CD4-positive, alpha-beta T cell treated with Interleukin-21 for 1 hour (primary cell): Measurements from ENCODE around the gene RETREG1.
A peak's percentile ranks its signal among the peaks of the same experiment; 100 is the strongest.
"Not testable (repeated sequence)": the region's sequence is repeated elsewhere in the genome, so short reads cannot be mapped to it uniquely, and the experiment has no call there.

ENCODE experiments used
- DNase-seq: peaks from one replicate; pipeline ENCODE4 v3.0.0-alpha.2; 2020

Gene RETREG1

DNA sequence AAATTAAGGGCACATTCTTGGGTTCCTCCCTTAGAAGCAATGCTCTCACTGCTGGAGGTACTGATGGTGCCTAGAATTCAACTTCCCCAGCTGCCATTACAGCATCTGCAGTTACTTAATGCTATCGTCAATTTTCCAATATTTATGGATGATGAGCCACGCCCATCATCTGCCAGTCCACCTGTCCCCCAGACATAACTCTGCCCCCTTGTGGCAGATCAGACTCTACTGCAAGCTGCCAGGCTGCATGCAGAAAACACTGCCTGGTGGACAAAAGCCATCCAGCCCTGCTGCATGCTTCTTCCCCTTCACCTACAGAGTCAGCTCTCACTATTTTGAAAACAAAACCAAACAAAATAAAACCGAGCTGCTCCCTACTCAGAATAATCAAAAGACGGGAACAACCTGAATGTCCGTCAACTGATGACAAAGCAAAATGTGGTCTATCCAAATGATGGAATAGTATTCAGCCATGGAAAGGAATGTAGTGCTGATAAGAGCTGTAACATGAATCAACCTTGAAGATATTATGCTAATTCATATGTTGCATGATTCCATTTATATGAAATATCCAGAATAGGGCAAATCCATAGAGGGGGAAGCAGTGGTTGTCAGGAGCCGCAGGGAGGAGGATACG, 66.4 kb downstream of the RETREG1 start:
- DNase-seq: peak; percentile 30

DNA sequence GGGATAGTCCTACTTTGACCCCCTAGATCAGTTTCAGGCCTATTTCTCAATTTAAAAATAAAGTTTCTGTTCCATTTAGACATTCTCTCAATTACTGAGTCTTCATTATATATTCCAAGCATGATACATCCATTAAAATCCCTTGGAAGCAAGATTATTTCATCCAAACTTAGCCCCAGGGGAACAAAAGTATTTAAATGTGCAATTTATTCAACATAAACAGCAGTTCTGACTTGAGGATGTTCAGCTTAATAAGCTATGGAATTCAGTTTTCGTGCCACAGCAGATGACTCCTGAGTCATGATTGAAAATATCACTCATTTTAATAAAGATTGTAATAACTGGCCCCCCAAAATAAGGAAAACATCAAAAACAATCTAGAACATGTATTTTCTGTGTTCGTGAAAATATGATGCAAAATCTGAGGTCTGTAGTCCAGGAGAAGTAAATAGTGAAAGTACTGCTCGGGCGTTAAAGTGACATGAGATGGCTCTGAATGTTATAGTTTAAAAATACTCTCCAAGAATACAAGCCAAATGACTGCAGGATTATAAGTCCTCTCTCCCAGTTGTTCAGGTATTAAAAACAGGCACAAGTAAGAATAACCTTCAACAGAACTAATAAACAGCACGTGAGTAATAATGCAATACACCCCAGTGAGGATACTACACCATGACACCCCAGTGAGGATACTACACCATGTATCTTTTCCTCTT, 67.1 kb downstream of the RETREG1 start:
- no peak for DNase-seq

DNA sequence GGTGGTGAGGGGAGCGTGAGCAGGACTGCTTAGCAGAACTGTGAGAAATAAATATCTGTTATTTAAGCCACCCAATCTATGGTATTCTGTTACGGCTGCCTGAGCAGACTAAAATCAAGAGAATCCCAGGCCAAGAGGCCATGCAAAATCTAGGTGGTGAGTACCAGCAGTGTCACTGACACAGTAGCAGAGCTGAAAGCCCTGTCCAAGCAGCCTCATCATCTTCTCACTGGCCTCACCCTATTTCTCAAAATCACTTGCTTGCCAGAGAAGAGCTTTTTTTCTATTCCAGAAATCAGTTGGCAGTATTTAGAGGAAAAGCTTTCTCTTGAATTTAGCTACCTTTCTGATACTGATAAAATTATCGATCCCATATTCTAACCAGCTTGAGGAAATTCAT, 68.0 kb downstream of the RETREG1 start:
- DNase-seq: no peak

DNA sequence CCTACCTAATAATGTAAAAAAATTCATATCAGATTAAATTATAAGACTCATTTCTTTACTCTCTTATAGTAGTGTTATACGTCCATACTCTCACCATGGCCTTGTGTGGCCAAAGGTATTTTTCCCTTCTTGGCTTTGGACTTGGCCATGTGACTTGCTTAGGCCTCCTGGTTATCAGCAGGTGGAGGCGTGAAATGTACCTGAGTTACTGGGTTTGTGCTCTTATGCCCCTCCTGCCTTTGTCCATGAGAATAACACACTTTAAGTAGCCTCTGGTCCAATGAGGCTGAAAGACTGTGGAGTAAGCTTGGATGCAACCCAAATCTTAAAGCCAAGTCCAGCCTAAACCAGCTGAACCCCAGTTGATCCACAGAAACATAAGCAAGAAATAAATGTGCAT, 68.7 kb downstream of the RETREG1 start:
- no peak for DNase-seq

DNA sequence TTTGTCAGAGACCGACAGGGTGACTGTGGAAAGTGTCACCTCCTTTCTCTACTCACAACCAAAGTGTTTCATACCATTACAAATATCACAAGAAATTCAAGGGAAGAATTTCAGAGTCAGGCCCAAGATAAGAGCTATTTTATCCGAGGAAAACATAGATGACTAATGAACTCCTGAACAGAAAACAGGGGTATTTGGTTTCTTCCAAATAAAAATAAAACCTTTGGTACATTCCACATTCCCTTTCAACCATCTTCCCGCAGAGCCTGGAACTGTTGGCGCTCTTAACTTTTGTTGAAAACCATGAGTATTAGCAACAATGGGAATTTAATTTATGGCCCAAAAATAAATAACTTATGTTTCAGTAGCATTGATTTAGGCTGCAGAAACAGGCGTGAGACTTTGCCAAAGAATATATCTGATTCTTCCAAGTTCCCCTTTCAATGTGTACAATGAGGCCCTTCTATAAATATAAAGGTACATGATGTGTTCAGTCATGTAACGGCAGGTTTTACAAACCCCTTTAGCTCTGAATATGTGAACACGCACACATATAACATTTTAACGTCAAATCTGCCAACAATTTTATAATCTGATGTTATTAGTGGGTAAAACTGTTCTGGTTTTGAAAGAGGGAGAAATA, 69.5 kb downstream of the RETREG1 start:
- no peak for DNase-seq

DNA sequence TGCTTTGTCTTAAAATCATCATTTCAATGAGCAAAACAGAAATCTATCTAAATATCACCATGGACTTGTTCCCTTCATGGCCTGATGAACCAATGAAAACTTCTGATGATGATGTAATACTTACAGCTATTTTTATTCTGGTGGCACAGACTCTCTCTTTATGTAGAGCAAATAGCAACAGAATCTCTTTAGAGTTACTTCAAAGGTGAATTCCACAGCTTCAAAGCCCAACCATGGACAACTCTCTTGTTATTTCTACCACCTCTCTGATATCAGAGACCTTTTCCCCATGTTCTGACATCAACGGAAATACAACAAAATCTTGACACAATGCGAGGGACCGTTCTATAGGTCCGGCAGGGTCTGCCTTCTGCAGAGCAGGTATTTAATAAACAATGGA, 70.1 kb downstream of the RETREG1 start:
- DNase-seq: no peak

DNA sequence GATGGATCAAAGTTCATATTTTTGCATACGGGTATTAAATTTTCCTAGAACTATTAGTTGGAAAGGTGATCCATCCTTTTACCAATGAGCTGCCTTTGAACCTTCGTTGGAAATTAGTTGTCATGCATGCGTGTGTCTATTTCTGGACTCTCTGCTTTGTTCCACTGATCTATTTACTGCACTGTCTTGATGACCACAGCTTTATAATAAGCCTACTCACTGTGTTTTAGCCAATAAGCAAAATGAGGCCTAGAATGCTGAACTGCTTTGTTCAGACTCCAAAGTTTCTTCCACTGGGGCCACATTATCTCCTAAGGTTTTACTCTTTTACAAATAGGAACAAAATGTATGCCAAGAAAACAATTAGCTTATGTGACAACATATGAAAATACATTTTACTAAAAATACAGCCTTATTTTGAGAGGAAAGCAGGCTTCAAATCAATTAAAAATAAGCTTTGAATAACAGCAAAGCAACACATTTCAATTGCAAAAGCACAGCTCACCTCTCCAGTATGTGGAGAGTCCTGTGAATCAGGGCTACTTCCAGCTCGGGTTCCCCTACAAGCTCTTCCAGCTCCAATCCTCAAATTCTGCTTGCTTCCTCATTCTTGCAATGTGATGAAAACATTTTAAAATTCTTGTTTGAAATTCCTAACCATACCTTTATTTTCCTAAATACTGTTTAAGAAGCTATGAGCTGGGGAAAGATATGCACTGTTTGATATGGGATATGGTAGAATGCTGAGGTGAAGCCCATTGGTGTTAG, 72.0 kb downstream of the RETREG1 start:
- DNase-seq: no peak

DNA sequence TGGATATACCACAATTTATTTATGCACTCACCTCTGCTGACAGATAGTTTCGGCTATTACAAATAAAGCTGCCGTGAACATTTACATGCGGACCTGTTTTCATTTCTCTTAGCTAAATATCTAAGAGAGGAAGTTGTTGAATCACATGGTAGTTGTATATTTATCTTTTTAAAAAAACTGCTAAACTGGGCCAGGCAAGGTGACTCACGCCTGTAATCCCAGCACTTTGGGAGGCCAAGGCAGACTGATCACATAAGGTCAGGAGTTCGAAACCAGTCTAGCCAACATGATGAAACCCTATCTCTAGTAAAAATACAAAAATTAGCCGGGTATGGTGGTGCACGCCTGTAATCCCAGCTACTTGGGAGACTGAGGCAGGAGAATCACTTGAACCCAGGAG, 73.6 kb downstream of the RETREG1 start:
- DNase-seq: not testable (repeated sequence)

DNA sequence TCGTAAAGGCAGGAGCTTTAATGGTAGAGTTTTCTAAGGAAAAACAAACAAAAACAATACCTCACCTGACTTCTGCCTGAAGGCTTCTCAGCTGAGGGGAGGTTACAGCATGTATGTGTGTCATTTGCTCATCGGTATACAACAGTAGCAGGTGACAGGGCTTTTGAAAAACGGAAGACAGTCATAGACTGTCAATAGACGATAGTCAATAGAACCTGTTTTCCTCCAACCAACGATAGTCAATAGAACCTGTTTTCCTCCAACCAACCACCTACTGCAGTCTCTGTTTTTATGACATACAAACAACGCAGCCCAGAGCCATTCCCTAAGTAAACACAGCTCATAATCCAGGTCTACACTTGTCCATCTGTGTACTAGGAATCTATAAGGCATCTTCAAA, 74.6 kb downstream of the RETREG1 start:
- DNase-seq: no peak

DNA sequence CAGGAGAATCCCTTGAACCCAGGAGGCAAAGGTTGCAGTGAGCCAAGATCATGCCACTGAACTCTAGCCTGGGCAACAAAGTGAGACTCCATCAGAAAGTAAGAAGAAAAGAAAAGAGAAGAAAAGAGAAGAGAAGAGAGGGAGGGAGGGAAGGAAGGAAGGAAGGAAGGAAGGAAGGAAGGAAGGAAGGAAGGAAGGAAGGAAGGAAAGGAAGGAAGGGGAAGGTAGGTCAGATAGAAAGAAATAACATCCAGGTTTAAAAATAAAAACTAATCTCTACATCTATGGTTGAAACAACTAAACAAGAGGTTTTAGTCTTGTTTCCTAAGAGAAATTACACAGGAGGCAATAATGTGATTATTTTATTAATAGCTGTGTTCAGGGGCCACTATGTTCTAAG, 75.2 kb downstream of the RETREG1 start:
- DNase-seq: not testable (repeated sequence)

DNA sequence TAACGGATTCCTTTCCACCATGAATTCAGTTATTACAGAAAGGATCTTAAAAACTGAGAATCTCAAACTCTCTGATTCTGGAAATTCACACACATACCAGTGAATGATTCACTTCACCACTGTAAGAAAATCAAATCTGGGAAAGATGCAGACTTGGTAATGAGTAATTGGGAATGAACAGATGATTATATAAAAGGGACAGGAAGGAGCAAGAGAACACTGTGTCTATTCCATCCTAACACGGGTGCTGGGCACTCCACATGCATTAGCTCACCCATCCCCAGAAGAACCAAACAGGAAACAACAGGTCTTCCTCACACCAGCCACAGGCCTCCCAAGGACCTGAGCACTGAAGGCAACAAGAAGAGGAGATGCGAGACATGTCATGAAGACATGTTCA, 76.4 kb downstream of the RETREG1 start:
- DNase-seq: no peak

DNA sequence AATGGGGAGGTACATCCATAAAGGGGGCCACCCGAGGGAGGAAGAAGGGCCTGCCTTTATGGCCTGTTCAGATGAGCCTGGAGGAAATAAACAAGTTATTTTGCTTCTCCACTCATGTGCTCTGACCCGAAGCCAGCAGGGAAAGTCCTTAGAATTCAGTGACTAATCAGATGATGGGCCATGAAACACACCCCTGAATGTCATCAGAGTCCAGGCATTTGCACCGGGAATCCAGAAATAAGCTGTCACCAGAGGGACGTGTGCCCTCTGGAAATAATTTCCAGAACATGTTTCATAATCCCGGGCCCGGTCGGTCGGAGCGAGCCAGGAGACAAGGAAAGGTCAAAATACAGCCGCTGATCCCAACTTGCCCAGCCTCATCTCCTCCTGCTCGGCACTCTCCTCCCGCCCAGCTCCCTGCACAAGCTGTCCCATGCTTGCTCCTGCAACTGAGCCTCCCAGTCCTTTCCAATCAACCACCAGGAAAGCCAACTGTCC, 77.6 kb downstream of the RETREG1 start:
- DNase-seq: no peak

DNA sequence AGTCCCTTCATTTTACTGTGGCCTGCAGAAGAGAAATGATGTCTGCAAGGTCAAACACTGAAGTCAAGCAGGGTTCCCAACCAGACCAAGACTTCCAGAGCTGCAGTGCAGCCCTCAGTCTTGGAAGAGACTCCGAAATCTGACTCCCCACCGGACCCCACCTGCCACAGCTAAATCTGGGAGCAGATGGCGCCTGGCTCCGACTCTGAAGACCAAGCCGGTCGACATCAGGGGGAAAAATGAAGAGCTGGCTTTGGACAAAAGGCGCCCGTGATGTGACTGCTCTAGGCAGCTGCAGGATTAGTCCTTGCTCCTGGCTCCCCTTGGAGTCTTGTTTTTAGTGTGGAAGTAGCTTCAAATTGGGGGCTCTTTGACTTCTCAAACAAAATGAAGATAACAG, 78.8 kb downstream of the RETREG1 start:
- DNase-seq: no peak

DNA sequence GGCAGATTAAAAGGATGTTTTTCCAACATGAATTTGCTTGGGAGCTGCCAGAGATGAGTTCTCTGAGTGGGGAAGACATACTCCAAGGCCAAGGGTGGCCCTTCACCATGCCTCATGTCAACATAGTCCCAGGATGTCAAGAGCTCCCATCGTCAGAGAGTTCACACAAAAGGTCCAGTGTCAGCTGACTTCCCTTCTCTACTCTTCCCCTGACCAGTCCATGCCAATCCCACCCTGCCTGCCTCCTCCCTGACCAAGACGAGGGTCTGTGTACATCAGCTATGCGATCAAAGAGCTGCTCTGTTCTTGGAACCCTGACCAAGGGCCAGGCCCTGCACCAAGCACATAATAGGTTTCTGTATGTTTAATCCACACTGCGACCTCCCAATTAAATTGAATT, 80.0 kb downstream of the RETREG1 start:
- DNase-seq: no peak

DNA sequence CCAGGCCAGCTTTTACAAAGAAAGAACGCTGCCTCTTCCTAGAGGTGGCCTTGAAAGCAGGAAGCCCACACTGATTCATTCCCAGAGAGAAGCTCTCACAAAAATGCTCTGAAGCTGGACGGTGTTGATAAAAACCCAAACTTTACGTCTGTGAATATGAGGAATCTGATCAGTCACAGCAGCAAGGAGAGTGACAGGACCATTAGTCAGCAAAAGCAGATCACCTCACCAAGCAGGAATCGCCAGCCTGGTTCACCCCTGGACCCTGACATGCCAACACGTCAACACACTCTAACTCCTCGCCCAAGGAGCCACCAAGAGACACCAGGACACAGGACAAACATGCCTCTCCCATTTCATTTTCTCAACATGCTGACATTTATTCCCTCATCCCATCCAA, 80.6 kb downstream of the RETREG1 start:
- DNase-seq: no peak

DNA sequence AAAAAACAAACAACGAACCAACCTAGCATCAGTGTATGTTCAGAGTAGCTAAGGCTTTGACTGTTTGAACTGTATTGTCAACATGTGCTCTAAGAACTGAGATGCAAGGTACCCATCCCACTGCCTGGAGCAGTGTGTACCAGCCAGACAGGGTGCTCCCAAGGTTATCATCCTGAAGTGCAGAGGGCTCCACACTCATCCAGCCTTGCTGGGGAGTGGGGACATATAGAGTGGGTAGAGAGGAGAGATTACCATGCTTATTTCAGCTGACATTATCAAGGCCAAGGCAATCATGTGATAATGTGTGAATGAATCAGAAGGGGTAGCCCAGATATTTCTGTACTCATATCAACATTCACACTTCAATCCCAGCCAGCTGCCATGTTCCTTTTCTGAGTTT, 82.5 kb downstream of the RETREG1 start:
- no peak for DNase-seq

DNA sequence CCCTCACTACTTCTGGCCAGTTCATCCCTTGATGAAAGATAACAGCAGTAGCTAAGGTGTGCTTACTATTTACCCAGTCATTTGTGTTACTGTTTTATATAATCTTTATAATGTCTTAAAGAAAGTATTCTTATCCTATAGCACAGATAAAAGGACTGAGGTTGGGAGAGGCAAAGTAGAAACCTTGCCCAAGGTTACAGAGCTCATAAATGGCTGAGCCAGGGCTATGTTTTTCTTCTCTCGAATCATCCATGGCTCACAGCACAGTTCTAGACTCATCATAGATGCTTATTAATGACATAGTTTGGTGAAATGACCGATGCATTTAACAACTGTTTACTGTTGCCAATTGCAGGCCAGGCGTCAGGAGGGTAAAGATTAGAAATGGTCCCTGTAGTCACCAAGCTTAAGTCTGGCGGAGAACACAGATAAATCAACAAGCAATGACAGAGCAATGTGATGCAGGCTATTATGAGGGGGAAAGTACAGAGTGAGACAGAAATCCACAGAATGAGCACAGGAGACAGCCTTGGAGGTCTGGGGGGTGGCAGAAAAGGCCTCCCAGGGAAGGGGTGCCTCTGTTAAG, 85.6 kb downstream of the RETREG1 start:
- no peak for DNase-seq

DNA sequence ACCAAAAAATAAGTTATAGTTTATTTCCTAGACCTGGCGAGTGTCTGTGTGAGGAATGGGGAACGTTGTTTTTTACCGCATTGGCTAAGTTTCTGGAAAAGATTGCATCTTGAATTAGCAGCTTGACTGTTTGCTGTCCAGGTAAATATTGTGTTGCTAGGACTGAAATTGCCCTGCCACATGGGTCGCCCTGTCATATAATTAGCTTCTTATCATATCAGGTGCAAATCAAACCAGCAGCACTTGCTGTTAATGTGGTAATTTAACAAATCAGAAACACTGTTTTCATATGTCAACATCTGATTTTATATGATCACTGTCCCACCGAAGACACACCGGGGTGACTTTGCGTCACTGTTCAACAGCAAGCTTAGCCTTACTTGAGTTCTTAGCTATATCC, 87.5 kb downstream of the RETREG1 start:
- DNase-seq: no peak

DNA sequence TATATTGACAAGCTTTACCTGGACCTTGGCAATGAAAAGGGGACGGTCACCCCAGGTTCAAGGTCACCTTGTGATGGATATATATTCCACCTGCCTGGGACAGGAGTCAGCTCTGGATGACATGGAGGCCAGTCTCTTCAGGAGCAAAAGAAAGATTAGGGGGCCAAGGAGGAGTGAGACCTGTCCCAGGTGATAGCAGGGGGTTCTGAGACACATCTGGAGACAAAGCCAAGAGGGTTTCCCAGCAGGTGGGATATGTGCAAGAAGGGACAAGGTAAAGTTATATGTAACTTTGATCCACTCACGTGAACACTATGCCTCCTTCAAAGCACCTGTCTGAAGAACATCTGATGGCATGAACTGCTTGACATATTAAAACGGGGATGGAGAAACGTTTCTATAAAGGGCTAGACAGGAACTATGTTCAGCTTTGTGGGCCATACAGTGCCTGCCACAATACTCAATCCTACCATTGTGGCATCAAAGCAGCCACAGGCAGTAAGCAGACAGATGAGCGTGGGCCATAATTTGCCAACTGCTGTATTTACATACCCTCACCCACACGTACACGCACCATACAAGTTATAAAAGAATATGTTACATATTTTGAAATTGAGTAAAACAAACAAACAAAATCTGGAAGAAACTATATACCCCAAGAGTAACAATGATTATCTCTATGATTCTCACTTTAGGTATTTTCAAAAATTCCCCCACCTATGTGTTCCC, 88.3 kb downstream of the RETREG1 start:
- no peak for DNase-seq

DNA sequence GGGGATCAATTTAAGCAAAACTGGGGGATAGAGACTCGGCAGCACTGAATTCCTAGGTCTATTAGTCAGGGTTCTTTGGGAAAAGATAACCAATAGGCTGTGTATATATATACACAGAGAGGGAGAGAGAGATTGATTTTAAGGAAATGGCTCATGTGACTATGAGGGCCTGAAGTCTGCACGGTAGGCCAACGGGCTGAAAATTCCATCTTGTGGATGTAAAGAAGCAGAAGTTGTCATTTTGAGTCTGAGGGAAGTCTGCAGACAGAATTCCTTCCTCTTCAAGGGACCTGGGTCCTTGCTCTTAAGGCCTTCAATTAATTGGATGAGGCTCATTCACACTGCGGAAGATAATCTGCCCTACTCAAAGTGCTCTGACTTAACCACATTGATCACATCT, 91.1 kb downstream of the RETREG1 start:
- no peak for DNase-seq

DNA sequence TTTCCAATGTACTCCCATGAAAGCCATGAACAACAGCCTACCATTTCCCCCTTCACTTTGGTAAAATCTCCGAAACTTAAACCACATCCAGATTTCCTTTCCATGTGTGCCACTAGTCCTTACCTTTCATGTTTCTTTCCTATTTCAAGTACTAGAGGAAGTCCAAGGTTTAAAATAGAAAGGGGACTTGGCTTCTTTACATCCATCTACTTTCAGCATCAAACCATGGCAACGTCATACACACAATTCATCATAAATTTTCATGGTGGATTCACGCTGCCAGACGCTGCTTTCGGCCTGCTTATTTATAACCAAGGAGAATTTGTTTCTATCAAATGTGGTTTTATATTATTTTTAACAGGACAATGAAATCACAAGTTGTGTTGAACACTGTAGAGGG, 92.5 kb downstream of the RETREG1 start:
- no peak for DNase-seq
